Neural progenitor cell (in vitro differentiated cells): ENCODE measurements around the gene RASGRF1.

Experiments used
- EZH2 ChIP-seq: fragments of 200-600 bp; sonication (generic); IDR thresholded peaks from 2 replicates; pipeline ENCODE4 v1.6.1; 2017; ENCODE audit warnings: antibody characterized with exemption, mild to moderate bottlenecking, moderate library complexity
- EZH2phosphoT487 ChIP-seq: fragments of 200-600 bp; sonication (generic); IDR thresholded peaks from 2 replicates; pipeline ENCODE4 v1.6.1; 2017; ENCODE audit warnings: antibody characterized with exemption

DNA sequence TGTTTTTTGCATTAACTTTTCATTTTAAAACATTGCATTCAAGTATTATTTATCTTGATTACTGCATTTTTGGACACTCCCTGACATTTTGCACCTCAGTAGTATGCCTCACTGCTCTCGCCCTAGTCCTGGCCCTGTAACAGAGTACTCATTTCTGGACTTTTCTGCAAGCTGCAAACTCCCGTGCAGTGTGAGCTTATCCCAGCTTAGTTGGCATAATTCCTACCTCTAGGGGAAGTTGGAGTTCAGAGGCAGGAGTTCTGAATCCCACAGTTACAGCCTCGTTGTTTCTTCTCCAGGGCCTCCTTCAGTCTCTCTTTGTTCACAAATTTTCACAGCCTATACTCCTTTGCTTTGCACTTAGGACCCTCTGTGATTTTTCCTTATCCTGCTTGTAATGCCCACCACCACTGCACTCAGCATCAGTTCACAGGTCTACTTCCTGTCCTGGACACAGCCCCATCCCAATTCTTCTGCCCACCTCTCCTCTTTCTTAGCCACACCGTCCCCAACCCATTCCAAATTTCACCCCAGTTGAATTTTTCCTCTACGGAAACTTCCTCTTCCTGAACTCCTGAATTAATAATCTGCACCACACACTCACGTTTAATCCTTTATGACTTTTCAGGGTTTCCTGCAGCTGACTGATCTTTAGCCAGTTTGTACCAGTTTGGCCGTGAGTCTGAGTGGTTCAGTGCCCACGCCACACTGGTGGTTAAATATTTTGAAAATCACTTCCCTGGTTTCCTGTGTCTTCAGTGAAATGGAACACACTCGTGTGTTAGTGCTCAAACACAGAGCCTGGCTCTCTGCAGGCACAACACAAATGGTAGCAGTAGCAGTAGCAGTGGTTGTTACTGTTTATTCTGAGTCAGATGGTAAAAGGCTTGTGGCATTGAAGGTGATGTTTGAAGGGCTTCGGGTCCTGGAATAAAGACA is 139.4 kb downstream of the RASGRF1 start:
- TF ChIP-seq EZH2phosphoT487: no peak
- TF ChIP-seq EZH2: no peak
